Frontal cortex (tissue), 4 donors: ENCODE measurements around the gene ELOVL7. TPM values are rescaled to one million over a fixed set of nuclear protein-coding genes. Genes with fewer than 3 reads are reported as not detected.
"Not testable (repeated sequence)": the region's sequence is repeated elsewhere in the genome, so short reads cannot be mapped to it uniquely, and the experiment has no call there.

Source experiments
- DNase-seq, 2 donors: peaks; one replicate each; pipeline ENCODE4 v3.0.0; 2012; ENCODE audit warnings: low spot score in 2 of 2
- FAIRE-seq: peaks from 2 replicates; lab custom pipeline; 2012; peaks lifted over from hg19 to GRCh38; lab: Jason Lieb, UNC
- total RNA-seq: library from RNA; depleted of rRNA; stranded (reverse); fragments of >200 nt; gene quantifications from one replicate; pipeline ENCODE4 v1.2.3, GENCODE V29; 2014
- donor health status: control.
- donor health status: control.
- donor health status: control.

Gene ELOVL7
- total RNA-seq, 1 donor from 2014 or later, result 4.1 TPM

- FAIRE-seq (no peak), DNase-seq (no peak)
These were observed 41.8 kb downstream of the ELOVL7 start for GRCh38 chr5:60802226-60802625.

DNA sequence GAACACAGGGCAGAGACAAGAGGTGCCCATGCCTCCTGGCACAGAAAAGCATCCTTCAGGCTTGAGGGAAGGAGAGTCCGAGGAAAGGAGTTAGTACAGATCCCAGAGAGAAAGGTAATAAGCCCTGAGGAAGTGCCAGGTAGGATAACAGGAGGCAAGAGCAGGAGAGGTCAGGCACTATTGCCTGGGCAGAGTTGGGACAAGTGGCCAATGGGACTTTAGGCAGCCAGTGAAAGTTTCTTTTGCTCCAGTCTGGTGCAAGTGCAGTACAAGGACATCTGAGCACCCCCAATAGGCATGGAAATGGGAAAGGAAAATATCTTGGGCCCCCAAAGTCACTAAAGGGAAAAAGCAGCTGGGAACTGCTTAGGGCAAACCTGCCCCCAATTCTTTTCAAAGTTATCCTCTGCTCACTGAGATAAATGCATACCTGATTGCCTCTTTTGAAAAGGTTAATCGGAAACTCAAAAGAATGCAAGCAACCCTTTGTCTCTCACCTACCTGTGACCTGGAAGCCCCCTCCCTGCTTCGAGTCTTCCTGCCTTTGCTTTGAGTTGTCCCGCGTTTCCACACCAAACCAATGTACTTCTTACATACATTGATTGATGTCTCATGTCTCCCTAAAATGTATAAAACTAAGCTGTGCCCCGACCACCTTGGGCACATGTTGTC is 46.5 kb downstream of the ELOVL7 start:
- DNase-seq, result no peak
- FAIRE-seq, result no peak

GRCh38 chr5:60795424-60795950 is 48.6 kb downstream of the ELOVL7 start:
- not testable (repeated sequence) for DNase-seq, FAIRE-seq

DNA sequence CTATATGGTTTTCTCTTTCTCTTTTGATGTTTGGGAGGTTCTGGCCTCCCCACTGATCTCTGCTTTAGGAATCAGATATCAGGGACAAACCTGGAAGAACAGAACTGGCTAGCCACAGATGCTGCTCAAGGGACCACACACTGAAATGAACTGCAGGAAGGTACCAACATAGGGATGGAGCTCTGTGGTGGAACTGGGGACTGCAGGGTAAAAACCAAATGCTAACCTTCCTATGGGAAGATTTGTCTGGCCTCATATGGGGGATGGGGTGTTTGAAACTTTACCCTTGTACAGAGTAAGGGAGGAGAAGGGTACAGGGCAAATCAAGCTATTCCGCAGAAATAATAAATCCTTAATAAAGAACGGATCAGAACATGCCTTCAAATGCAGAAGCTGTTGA is 49.4 kb downstream of the ELOVL7 start:
- DNase-seq (no peak), FAIRE-seq (no peak)

DNA sequence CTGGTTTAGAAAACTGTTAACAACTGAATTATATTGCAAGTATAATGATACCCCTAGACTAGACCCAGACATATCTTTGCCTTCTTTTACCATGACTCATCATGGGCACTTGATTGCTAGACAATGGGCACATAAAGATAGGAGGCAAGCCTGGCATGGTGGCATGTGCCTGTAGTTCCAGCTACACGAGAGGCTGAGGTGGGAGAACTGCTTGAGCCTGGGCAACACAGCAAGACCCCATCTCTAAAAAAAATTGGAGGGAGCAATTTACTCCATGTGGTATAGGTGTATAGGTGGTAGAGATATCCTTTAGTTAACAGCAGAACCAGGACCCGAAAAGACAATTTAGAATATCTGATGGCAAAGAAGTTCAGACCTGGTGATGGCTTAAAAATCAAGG is 51.6 kb downstream of the ELOVL7 start:
- FAIRE-seq (no peak), DNase-seq (no peak)

DNA sequence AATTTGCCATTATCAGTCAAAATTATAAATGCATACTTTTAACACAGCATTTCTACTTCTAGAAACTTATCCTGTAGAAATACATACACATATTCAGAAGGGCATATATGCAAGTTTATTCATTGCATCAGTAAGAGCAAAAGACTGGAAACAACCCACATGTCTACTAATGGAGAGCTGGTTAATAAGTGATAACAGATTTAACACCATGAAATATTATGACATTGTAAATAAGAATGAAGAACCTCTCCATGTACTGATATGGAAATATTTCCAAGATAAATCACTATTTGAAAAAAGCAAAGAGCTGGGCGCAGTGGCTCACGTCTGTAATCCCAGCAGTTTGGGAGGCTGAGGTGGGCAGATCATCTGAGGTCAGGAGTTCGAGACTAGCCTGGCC is 54.5 kb downstream of the ELOVL7 start:
- DNase-seq, result no peak
- FAIRE-seq, result no peak

GRCh38 chr5:60788863-60789513 is 55.1 kb downstream of the ELOVL7 start:
- no peak for FAIRE-seq
- no peak for DNase-seq

DNA sequence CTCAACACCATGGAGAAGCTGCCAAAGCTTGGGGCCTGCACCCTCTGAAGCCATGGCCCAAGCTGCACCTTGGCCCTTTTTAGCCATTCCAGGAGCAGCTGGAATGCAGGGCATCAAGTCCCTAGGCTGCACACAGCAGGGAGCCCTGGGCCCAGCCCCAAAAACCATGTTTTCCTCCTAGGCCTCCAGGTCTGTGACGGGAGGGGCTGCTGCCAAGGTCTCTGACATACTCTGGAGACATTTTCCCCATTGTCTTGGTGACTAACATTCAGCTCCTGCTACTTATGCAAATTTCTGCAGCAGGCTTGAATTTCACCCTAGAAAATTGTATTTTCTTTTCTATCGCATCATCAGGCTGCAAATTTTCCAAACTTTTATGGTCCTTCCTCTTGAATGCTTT is 64.6 kb downstream of the ELOVL7 start:
- FAIRE-seq, result no peak

GRCh38 chr5:60776343-60776742 is 67.7 kb downstream of the ELOVL7 start:
- no peak for DNase-seq

More for the DNA sequence above, 64.6 kb downstream of the ELOVL7 start:
- no peak for DNase-seq

DNA sequence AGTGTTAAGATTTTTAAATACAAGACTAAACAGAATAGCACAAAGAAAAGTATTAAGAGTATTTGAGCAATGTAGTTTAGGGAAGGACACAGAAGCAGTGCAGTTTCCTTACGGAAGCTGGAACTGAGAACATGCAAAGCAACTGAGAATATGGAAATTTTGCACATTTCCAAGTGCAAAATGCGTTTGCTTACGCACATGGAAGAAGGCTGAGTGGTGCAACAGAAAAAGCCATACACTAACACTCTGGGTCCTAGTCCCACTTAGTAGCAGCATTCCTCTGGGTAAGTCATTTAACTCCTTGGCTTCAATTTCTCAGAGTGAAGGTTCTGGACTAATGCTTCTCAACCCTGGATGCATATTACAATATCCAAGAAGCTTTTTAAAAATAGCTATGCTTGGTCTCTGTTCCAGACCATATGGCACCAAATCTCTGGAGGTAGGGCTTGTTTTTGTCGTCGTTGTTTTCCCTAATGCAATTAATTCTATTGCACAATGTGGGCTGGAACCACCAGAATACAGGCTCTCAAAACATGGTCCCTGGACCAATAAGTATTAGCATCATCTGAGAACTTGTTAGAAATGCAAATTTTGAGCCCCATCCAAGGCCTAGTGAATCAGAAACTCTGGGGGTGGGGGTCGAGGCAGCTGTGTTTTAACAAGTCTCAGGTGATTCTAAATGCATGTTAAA is 78.9 kb downstream of the ELOVL7 start:
- DNase-seq, result no peak
- FAIRE-seq, result no peak

More at GRCh38 chr5:60776343-60776742, 67.7 kb downstream of the ELOVL7 start:
- FAIRE-seq, result no peak

DNA sequence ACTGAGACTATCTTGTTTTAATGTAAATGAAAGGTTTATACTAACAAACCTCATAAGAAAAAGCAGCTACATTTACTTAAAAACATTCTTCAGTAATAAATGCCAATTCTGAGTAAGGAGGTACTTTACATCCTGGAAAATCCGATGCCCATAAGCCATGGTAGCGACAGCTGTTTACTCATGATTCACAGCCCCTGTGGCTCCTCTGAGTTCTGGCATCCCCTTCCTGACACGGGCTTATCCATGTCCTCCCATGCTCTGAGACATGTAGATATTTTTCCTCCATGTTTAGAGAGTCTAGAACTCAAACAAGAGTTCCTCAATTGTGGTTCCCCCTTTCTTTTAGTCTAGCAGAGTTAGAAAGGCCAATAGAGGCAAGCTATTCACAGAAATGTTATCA is 81.0 kb downstream of the ELOVL7 start:
- no peak for FAIRE-seq
- DNase-seq, result no peak

DNA sequence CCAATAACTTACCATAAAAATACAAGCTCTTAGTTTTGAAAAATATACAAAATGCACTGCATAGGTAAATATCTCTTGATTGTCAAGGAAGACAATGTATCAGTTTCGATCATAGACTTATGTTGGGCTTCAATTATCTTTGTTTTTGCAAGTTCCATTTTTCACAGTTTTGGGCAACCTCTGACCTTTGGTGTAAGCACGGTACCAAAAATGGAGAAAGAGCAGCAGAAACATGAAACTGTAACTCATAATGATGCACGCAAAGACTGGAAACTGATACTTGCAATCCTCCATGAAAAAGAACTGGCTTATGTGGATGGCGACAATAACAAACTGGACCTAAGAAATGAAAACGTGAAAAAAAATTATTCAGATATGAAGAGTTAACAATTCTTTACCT is 89.6 kb downstream of the ELOVL7 start:
- FAIRE-seq (no peak), DNase-seq (no peak)

GRCh38 chr5:60744682-60745081 is 99.4 kb downstream of the ELOVL7 start:
- DNase-seq (no peak), FAIRE-seq (no peak)

- DNase-seq, result no peak
- FAIRE-seq, result no peak
These were observed 100.4 kb downstream of the ELOVL7 start for GRCh38 chr5:60743511-60744314.

DNA sequence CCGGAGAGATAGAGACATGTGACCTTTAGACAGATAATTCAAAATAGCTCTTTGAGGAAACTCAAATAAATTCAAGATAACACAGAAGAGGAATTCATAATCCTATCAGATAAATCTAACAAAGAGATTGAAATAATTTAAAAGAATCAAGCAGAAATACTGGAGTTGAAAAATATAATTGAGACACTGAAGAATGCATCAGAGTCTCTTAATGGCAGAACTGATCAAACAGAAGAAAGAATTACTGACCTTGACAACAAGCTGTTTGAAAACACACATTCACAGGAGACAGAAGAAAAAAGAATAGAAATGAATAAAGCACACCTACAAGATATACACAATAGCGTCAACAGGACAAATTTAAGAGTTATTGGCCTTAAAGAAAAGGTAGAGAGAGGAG is 103.7 kb downstream of the ELOVL7 start:
- no peak for DNase-seq
- FAIRE-seq, result no peak

GRCh38 chr5:60738933-60739332 is 105.1 kb downstream of the ELOVL7 start:
- FAIRE-seq (no peak), DNase-seq (no peak)

DNA sequence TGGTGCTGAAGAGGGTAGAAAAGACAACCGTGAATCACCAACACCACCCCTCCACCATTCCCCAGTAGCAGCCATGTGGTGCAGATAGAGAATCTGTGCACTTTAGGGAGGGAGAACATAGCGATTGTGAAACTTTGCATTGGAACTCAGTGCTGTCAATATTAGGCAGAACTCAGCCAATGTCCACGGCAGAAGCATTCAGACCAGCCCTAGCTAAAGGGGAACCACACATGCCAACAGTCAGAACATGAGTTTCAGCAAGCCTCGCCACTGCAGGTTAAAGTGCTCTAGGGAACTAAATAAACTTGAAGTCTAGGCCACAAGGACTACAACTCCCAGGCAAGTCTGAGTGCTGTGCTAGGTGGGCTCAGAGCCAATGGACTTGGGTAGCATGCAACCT is 105.6 kb downstream of the ELOVL7 start:
- FAIRE-seq, result no peak
- no peak for DNase-seq

DNA sequence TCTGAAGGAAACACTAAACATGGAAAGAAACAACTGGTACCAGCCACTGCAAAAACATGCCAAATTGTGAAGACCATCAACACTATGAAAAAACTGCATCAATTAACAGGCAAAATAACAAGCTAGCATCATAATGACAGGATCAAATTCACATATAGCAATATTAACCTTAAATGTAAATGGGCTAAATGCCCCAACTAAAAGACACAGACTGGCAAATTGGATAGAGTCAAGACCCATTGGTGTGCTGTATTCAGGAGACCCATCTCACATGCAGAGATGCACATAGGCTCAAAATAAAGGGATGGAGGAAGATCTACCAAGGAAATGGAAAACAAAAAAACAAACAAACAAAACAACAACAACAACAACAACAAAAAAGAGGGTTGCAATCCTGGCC is 113.2 kb downstream of the ELOVL7 start:
- FAIRE-seq, DNase-seq: not testable (repeated sequence)

DNA sequence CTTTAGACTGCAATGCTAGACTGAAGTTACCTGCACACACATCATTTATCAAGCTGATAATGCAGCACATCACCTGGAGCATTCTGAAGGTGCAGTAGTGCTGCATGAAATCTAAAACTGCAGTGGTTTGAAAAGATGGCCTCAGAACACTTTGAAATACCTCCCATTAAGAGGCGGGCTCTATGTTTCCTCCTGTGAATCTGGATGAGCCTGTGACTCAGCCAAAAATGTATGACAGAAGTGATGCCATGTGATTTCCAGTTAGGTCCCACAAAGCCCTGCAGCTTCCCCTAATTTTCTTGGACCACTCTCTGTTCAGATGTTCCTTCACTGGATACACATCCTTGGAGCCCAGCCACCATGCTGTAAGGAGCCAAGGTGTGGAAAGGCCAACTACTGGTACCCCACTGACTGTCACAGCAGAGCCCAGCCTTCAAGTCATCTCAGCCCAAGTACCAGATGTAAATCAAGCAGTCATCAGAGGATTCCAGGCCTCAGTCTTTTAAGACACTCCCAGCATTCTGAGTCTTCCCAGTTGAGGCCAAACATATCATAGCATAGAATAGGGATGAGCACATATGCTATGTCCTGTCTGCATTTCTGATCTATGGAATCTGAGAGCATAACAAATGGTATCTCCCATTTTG is 116.9 kb downstream of the ELOVL7 start:
- no peak for FAIRE-seq
- no peak for DNase-seq

DNA sequence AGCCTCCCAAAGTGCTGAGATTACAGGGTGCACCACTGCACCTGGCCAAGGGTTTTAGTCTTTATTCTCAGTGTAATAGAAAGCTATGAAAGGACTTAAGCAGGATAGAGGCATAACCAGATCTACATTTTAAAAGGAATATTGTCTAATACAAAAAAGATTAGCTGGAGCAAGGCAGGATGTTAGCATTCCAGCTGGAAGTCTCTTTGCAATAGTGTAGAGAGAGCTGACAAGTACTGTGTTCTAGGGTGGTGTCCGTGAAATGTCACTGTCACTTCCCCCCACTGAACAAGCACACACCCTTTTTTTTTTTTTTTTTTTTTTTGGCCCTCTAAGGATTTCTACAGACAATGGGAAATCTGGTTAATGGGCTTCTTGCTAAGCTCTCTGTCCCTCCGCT is 119.9 kb downstream of the ELOVL7 start:
- FAIRE-seq (no peak), DNase-seq (no peak)
